ENCODE data around the gene FERMT2.

The FERMT2 gene

DNA sequence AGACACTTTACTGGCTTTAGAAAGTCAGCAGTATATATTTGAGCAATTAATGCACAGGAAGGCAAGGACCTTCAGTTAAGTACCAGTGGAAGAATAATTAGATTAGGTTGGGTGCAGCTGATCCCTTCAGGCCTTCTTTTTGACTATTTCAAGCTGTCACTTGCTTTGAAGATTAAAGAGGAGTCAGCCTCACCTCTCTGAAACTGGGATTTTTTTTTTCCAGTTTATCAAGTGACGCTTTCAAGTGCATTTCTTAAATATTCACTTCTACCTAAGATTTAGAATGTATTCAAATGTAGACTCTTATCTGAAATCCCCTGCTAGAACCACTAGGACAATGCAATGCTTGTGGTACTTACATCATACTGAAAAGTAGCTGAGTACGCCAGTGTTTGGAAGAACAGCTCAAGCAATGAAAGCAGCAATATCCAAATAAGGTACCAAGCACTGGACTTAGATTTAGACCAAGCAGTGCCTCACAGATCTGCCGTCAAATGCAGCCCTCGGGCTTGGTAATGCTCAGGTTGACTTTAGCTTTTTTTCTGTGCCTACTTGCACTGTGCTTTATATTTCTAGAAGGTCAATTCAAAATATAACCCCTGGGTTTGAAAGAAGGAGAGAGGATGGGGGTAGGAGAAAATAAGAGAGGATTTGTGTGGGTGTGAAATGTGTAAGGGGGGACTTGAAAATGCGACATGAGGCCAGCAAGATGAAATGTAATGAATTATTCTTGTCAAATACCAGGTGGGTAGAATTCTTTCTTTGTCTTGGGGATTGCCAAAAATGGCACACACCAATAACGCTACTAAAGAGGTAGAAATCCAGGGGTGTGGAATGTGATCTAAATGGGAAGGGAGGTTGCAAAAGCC lies 3.7 kb upstream of the FERMT2 start:
- TF ChIP-seq, protein P1, sequence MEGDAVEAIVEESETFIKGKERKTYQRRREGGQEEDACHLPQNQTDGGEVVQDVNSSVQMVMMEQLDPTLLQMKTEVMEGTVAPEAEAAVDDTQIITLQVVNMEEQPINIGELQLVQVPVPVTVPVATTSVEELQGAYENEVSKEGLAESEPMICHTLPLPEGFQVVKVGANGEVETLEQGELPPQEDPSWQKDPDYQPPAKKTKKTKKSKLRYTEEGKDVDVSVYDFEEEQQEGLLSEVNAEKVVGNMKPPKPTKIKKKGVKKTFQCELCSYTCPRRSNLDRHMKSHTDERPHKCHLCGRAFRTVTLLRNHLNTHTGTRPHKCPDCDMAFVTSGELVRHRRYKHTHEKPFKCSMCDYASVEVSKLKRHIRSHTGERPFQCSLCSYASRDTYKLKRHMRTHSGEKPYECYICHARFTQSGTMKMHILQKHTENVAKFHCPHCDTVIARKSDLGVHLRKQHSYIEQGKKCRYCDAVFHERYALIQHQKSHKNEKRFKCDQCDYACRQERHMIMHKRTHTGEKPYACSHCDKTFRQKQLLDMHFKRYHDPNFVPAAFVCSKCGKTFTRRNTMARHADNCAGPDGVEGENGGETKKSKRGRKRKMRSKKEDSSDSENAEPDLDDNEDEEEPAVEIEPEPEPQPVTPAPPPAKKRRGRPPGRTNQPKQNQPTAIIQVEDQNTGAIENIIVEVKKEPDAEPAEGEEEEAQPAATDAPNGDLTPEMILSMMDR (IDR thresholded peaks at IDR 0.05; ENCODE audit: extremely low read depth, insufficient read depth, missing control alignments), result no peak
- peak; percentile 51 for DNase-seq (ENCODE audit: low spot score)
- in situ Hi-C loops (cut with MboI; ENCODE audit: low pct_unique_long_range_greater_than_20kb, low sequenced_read_pairs, unreplicated experiment), result no loop called here

DNA sequence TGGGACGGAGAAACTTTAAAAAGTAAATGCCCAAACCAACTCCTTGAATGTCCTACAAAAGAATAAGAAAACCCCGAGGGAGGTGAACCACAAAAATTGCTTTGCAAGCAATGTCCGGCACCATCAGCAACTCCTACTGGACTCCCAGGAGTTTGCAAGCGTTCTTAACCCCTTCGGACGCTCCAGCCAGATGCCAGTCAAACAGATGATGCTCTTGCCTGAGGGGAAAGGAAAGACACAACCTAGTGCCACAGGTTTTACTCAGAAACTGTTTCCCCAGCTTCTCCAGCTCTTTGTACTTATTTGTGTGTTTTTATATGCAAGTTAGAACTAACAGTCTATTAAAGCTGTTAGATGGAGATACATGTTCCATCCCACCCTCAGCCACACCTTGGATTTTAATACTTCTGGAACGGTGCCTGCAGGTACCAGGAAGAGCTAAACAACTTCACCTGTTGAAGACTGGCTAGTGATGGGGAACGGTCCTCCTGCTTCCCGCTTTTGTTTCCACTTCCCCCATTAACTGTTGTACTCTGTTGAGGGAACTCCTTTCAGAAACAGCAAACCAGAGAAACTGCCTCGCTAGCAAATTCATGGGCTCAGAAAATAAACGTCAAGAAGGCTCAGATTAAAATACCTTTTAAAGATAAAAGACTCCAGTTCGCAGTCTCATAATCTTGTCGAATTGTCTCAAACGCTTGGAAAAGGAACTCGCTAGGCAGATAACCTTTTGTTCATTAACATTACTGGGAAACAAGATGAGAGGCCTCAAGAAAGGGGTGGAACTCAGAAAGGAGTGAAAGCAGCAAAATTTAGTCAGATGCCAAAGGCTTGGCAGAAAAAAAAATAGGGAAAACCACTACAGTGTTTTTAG lies 1.1 kb upstream of the FERMT2 start:
- TF ChIP-seq, protein P1 (IDR thresholded peaks at IDR 0.05; ENCODE audit: extremely low read depth, insufficient read depth, missing control alignments), result peak; percentile 11
- in situ Hi-C loops (cut with MboI; ENCODE audit: low pct_unique_long_range_greater_than_20kb, low sequenced_read_pairs, unreplicated experiment), result no loop called here
- DNase-seq (ENCODE audit: low spot score), result peak; percentile 50

DNA sequence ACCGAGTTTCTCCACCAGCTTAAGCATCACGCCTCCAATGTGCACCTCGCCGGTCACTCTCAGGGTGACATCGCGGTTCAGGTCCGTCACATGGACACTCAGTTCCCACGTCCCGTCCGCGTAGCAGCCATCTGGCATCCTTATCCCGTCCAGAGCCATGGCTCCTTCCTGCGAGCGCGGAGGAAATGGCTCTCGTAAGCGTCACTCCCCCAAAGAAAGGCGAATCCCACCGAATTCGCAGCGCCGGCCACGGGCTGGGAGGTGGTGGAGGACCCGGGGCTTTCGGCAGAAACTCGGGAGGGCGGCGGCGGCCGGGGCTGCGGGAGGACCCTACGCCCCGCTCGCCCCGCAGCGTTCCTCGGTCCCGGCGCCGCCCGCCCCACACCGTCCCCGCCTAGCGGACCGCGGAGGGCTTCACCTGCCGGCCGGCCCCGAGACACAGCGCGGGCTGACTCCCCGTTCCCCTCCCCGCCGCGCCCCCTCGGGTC lies 396 bp downstream of the FERMT2 start:
- in situ Hi-C loops (cut with MboI; ENCODE audit: low pct_unique_long_range_greater_than_20kb, low sequenced_read_pairs, unreplicated experiment), result no loop called here
- TF ChIP-seq, protein P1 (IDR thresholded peaks at IDR 0.05; ENCODE audit: extremely low read depth, insufficient read depth, missing control alignments), result no peak
- DNase-seq (ENCODE audit: low spot score), result peak; percentile 39

DNA sequence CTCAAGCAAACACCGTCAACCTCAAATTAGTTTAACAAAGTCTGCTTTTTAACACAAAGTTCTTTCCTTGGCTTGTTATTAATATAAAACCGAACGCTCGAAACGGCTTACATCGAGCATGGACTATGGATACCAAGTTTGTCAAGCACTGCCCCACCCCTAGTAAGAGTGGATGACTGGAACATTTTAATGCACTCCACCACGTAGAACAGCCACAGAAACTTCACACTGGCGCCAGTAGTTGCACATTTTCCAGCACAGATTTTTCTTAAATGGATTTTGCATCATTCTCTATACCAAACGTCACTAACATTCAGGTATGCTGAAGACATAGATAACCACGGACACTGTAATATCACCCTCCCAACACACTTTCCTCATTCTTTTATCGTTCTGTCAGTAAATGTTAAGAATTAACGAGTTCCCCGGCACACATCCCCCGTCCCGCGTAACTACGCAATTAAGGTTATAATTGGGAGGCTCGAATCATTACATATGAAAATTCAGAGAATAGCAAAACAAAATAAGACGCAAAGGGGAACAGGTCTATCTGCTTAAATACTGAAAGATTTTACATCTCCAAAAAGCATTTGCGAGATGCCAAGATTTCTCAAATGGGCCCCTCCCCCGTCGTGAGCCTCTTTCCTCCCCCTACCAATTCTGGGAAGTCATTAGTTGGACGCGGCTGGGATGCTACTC lies 990 bp downstream of the FERMT2 start:
- TF ChIP-seq, protein P1 (IDR thresholded peaks at IDR 0.05; ENCODE audit: extremely low read depth, insufficient read depth, missing control alignments), result no peak
- no peak for DNase-seq (ENCODE audit: low spot score)
- in situ Hi-C loops (cut with MboI; ENCODE audit: low pct_unique_long_range_greater_than_20kb, low sequenced_read_pairs, unreplicated experiment), result no loop called here

DNA sequence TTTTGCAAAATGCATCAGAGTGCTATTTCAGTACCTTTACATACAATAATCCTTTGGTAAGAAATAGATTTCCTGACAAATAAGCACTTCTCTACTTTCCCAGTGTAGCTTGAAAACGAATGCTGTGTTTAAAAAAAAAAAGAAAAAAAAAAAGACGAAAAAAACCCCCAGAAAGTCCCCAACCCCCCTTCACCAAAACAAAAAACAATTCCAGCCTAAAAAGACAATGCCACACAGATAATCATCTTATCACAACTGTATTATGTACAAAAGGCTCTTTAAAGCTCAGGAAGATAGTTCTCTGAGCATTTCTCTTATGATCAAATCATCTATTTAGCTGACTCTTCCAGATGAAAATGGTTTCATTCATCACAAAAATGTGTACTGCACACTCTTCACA lies 1.6 kb downstream of the FERMT2 start:
- TF ChIP-seq, protein P1 (IDR thresholded peaks at IDR 0.05; ENCODE audit: extremely low read depth, insufficient read depth, missing control alignments), result no peak
- no peak for DNase-seq (ENCODE audit: low spot score)
- in situ Hi-C loops (cut with MboI; ENCODE audit: low pct_unique_long_range_greater_than_20kb, low sequenced_read_pairs, unreplicated experiment), result no loop called here

DNA sequence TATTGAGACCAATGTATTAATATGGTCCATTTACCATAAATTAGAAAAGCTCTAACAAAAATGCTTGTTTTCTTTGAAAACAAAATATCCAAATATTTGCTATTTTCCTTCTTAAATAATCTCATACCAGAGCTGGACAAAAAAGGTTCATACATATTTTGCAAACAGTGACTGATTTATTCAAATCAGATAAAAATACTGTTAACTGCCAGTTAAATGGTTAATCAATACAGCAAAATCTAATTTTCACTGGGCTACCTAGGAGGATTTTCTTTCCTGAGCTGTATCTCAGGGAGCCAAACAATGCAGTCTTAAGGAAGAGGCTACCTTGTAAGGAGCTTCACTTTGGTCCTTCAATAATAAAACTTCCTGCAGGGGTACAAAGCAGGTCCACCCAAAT lies 2.0 kb downstream of the FERMT2 start:
- no peak for DNase-seq (ENCODE audit: low spot score)
- in situ Hi-C loops (cut with MboI; ENCODE audit: low pct_unique_long_range_greater_than_20kb, low sequenced_read_pairs, unreplicated experiment), result no loop called here
- TF ChIP-seq, protein P1 (IDR thresholded peaks at IDR 0.05; ENCODE audit: extremely low read depth, insufficient read depth, missing control alignments), result no peak
